Measurements from ENCODE around the gene TNFRSF6B.
"Not testable (repeated sequence)": the region's sequence is repeated elsewhere in the genome, so short reads cannot be mapped to it uniquely, and the experiment has no call there.

Gene TNFRSF6B

DNA sequence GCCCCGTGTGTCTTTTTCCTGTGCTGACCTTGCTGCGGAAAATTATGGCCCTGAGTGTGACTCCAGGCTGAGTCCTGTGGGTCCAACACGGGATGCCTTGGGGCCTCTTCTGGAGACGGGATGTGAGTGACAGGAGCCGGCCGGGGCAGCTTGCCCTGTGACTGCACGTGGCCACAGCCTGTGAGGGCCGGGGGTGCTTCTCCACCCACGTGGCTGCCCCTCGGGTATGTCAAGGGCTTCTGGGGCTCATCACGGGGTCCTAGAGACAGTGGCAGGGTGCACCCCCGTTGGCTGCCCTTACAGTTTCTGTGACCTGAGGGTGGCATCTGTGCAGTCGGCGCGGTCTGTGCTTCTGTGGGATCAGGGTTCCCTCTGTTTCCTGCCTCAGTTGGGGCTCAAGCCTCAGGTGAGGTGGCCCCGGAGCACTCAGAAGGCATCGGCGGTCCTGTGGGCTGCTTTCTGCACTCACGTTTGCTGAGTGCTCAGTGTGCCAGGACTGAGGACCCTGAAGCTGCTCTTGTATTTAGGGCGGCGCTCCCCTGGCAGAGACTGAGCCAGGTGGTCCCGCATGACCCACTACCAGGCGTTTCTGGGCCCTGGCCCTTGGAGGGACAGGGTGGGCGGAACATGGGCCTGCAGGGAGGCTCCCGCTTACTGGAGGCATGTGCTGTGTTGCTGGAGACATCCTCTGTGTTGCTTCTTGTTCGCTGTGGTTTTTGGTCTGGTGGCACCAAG is 33.0 kb upstream of the TNFRSF6B start:
- no peak for DNase-seq

DNA sequence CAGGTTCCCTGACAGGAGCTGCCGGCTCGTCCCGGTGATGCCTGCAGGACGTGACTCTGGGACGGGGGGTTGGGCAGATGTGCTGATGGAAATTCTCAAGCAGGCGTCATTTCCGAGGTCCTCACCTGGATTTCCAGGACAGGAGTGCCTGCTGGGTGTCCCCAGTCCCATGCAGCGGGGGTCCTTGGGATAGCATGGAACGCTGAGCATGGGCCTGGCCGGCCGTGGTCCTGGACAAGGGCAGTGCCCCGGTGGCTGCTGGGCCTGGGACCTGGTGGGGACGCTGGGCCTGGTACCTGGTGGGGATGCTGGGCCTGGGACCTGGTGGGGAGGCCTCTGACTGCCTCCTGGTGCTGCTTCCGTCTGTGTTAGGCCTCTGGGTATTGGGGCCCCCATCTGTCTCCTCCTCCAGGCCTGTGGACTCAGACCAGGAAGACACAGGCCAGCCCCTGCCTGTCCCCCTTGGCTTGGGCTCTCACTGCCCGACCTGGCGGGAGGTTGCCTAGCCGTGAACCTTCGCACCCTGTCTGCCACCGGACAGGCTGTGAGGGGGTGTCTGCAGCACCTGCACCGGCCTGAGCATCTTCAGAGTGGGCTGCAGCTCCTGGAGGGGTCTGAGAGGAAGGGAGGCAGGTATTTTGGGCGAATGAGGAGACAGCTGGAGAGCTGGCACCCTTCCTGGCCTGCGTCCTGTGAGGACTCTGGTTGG is 32.2 kb upstream of the TNFRSF6B start:
- no peak for DNase-seq

DNA sequence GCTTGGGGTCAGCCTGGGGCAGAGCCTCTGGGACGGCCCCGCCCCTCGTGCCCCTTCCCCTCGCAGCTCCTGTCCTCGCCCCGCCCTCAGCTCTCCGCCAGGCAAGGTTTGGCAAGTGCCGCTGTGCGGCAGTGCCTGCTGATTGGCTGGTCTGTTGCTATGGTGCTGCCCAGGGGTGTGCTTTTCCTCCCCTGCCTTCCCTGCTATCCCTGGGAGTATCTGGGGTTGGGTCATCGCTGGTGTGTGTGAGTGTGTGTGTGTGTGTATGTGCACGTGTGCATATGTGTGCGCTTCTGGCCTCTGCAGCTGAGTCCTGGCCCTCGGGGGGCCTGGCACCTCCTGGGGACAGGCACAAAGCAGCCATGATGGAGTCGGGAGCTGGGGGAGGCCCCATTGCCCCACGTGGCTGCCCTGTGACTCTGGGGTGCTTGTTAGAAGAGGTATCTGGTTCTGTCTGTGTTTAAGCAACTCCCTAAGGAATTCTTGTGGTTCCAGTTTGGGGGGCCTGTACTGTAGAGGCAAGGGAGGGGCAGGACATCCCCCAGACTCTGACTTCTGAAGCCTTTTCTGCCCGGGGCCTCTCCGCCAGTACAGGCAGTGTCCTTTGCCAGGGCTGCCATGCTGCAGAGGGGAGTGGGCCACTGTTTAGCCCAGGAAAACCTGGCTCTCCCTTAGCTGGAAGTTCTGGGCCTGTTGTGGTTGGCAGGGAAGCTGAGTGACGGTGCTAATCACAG is 31.4 kb upstream of the TNFRSF6B start:
- DNase-seq: no peak

DNA sequence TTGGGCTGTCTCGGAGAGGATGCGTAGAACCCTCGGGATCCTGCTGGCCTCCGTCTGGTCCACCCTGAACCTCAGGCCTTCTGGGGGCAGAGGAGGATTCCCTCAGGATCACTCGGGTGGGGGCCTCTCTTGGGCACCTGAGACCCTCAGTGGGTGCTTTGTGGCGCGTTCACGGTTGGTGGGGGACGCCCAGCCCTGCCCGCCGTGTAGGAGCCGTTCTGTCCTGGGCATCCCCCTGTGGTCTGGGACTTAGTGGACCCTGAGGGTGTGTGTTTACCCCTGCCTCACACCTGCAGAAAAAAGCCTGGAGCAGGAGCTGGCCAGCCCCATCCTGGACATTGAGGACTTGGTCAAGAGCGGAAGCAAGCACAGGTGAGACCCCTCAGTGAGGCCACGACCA is 30.7 kb upstream of the TNFRSF6B start:
- DNase-seq: no peak

DNA sequence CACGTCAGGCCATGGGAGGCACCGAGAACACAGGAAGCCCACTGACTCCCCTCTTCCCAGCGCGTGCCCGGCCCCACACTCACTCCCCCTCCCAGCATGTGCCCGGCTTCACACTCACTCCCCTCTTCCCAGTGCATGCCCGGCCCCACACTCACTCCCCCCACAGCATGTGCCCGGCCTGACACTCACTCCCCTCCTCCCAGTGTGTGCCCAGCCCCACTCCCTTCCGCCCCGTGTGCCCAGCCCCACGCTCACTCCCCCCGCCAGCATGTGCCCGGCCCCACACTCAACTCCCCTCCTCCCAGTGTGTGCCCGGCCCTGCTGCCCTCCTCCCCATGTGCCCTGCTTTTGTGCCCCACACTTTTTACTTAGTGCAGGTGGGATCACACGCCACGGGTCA is 28.6 kb upstream of the TNFRSF6B start:
- no peak for DNase-seq

DNA sequence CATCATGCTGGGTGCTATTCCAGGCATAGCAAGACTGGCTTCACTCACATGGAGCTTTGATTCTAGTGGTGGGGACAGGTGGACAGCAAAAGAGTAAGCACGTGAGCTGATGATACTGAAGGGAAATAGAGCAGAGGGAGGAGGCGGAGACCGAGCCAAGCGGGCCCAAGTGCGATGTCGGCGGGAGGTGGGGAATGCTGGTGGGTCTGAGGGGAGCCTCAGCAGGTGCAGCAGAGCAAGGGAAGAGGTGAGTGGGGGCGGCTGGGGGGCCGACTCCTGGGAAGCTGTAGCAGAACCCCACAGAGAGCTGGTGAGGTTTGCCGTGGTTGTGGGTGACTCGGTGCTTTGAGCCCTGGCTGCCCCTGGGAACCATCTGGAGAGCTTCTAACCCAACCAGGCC is 28.1 kb upstream of the TNFRSF6B start:
- no peak for DNase-seq

DNA sequence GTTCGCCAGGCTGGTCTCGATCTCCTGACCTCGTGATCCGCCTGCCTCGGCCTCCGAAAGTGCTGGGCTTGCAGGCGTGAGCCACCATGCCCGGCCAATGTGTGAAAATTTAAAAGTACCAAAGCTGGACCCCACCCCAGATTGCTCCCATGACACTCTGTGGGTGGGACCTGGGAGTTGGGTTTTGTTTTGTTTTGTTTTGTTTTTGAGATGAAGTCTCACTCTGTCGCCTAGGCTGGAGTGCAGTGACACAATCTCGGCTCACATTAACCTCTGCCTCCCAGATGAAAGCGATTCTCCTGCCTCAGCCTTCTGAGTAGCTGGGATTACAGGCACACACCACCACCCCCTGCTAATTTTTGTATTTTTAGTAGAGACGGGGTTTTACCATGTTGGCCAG is 24.8 kb upstream of the TNFRSF6B start:
- DNase-seq: not testable (repeated sequence)

DNA sequence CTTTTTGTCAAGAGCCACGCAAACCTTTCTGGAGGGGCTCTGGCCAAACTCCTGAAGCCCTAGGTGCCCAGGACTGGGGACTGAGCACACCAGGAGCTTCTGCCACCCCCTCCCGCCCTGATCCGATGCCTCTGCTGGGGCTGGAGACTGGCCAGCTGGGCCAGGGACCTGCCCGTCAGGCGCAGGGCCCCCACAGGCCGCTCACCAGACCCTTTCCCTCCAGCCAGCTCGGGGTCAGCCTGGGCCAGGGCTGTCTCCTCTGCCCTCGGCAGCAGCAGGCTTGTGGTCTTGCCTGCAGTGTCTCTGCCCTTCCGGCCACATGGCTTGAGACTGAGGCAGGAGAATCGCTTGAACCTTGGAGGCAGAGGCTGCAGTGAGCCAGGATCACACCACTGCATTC is 23.8 kb upstream of the TNFRSF6B start:
- DNase-seq: no peak

DNA sequence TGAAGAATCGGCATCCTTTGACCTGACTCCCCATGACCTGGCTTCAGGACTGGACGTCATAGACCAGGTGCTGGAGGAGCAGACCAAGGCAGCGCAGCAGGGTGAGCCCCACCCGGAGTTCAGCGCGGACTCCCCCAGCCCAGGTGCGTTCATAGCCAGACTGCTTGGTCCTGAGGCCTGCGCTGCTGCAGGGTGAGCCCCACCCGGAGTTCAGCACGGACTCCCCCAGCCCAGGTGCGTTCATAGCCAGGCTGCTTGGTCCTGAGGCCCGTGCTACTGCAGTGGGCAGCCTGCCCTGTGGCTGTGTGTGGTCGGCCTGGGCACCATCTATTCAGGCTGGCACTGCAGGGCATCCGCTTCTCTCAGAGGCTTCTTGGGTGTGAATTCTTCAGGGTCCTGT is 22.5 kb upstream of the TNFRSF6B start:
- DNase-seq: no peak

DNA sequence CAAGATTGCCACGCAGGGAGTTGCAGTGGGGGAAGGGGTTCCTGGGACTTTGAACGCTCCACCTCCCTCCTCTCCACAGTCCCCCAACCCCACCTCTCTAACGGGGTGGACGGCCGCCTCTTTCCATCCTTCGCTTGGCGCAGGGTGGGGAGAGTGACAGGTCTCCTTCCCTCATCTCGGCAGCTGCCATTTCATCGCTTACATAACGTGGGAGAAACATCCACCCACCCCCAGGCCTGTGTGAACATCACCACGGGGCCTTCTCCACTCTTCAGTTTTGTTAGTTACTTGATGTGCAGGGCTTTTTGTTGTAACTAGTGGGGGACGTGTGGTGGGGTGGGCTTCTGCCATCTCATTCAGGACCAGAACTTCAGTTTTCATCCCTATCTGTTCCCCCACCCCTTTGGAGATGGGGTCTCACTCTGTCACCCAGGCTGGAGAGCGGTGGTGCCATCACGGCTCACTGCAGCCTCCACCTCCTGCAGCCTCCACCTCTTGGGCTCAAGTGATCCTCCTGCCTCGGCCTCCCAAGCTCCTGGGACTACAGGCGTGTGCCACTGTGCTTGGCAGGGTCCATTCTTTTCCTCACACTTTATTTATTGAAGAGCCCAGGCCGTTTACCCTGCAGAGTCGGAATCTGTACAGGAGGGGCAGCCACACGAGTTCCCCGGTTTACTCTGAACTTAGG is 20.6 kb upstream of the TNFRSF6B start:
- no peak for DNase-seq

DNA sequence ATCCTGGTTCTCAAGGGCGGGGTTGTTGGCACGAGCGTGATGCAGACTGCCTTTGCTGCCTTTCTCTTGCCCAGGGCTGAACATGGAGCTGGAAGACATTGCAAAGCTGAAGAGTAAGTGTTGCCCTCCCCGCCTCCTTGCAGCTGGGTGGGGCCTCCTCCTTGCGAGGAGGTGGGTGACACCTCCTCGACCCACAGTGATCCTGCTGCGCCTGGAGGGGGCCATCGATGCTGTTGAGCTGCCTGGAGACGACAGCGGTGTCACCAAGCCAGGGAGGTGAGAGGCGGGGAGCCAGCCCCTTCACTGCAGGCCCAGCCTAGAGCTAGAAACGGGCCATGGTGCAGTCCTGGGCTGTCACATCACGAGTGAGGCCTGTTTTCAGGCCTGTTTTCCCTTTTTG is 18.4 kb upstream of the TNFRSF6B start:
- no peak for DNase-seq

DNA sequence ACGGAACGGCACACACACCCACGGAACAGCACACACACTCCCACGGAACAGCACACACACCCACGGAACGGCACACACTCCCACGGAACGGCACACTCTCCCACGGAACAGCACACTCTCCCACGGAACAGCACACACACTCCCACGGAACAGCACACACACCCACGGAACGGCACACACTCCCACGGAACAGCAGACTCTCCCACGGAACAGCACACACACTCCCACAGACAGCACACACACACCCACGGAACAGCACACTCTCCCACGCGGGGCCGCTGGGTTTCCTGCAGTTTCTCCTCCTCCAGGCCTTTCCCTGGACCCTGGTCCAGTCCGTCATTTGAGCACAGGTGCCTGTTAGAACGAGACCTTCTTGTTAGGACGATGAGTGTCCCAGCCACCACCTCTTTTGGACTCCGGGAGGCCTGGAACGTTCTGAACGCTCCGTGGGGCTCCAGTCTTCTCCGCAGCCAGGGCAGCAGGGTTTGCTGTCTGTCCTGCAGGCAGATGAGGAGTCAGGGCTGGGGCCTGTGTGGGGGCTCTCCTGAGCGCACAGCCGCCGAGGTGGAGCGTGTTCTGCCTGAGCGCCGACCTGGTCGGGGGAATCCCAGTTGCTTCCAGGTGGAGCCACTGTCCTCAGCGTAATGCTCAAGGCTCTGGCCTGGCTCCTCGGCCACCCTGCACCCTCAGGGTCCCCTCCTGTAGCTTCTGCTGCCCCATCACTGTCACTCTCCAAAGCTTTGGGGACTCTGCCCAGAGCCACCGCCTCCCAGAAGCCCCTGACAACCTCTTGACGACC is 17.6 kb upstream of the TNFRSF6B start:
- no peak for DNase-seq

DNA sequence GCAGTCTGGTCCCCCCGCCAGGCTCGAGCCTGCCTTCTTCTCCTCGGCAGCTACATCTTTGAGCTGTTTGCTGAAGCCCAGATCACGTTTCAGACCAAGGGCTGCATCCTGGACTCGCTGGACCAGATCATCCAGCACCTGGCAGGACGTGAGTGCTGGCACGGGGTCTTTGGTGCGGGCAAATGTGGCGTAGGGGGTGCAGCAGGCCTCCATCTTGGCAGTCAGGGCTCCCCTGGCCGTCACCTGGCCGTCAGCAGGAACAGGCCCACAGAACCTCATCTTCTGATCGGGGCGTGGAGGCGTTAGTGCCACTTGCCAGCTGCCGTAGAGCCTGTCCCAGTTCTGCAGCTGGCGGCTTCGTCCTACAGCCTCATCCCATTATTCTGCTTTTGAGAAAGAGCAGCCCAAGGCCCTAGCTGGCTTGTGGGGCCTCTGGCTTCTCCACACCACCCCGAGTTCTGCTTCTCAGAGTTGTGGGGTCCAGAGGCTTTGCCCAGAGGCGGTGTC is 16.6 kb upstream of the TNFRSF6B start:
- DNase-seq: no peak

DNA sequence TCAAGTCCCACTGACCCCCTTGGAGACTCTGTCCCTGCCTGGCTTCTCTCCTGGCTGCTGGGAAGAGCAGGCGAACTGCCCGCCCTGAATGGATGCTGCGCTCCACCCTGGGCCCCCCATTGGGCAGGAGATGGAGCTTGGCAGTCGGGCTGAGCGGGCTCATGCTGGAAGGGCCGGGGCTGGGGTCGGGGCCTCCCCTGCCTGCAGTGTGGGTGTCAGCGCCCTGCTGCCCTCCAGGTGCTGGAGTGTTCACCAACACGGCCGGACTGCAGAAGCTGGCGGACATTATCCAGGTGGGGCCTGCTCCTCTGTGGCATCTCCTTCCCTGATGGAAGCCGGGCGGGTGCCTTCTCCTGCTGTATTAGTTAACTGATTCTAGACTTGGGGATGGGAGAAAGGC is 16.0 kb upstream of the TNFRSF6B start:
- DNase-seq: no peak

DNA sequence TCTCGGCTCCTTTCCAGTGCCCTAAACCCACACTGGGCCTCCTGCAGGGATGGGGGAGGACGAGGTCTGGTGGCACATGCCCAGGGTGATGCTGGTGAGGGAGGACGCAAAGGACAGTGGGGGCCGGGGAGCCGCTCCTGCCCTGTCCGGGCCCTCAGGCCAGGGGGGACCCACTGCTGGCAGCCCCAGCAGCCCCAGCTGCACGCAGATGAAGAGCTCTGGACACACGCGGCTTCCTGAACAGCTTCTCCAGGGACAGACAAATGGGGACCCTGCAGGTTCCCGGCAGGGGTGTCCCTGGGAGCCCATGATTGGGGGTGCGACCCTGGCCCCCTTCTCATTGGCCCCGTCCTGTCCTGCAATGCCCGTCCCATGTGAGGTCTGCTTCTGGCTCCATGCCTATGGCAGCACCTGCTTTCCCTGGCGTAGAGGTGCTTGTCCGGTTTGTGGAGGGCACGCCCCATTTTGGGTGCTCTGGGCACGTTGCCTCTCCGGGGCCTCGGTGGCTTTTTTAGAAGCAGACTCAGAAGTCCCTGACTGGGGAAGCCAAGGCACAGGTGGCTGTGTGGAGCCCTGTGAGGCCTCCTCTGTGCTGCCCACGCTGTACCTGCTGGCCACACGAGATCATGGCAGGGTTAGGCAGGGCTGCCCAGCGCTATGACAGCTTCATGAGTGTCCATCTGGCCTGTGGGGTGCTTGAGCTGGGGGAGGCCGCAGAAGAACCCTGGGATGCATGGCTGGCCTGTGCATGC is 15.4 kb upstream of the TNFRSF6B start:
- DNase-seq: no peak

DNA sequence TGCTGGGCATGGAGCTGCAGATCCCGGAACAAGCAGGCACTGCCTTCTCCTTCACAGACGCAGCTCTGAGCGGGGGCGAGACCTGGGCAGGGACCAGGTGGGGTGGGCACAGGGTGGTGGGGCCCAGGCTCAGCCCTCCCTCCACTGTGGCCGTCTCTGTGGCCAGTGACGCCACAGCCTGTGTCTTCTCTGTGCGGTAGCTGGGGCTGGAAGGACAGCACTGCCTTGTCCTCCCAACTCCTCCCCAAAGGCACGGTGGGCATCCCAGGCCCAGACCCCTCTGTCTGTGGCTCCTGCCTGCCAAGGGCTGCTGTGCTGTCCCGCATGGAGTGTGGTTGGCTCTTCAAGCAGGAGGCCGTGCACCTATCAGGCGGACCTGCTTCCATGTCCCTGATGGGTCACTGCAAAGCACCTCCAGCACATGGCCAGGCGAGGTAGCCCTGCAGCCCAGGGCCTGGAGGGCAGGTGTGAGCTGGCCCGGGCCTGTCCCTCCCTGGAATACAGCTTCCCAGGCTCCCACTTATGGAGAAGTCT is 14.8 kb upstream of the TNFRSF6B start:
- DNase-seq: no peak

DNA sequence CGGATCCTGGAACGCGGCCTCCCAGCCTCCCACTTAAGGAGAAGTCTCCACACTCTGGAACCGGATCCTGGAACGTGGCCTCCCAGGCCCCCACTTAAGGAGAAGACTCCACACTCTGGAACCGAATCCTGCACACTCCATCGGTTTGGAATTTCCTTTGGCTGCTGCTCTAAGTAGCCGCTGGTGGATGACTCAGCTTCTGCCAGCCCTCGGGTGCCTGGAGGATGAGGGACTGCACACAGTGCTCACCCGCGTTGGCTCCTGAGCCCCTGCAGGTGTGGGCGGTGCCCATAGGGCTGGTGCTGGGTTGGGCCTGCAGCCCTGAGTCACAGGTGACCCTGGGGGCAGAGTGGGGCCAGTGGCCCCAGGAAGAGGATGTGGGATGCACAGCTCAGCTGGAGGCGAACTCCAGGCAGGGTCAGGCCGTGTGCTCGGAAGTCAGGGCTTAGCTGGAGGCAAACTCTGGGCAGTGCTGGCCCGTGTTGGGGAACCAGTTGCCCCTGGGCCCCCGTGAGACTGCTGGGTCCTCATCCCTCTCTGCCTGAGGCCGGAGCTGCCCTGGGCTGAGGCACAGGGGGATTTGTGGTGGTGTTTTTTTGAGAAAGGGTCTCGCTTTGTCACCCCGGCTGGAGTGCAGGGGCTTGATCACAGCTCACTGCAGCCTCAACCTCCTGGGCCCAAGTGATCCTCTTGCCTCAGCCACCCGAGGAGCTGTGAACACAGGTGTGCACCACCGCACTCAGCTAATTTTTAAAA is 13.9 kb upstream of the TNFRSF6B start:
- DNase-seq: no peak

DNA sequence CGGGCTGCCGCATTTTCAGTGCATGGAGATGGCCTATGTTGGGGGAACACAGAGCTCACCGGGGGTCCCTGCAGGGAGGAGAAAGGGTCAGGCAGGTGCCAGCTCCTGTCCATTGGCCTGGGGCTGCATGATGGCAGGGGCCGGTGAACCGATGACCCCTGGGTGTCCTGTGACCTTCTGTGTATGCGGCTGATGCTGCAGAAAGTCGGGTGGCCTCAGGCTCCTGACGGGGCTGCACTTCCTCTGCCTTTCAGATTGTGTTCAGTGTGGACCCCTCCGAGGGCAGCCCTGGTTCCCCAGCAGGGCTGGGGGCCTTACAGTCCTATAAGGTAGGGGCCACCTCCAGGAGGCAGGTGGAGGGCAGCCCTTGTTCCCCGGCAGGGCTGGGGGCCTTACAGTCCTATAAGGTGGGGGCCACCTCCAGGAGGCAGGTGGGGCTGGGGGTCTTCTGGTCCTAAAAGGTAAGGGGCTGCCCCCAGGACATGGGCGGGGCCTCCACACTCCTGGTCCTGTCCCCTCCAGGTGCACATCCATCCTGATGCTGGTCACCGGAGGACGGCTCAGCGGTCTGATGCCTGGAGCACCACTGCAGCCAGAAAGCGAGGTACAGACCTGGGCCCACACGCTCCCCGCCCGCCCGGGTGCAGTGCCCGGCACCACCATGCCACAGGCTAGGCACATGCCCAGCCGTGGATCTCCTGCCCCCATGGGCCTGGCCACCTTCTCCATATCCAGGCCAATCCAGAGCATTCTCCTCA is 11.0 kb upstream of the TNFRSF6B start:
- DNase-seq: no peak

DNA sequence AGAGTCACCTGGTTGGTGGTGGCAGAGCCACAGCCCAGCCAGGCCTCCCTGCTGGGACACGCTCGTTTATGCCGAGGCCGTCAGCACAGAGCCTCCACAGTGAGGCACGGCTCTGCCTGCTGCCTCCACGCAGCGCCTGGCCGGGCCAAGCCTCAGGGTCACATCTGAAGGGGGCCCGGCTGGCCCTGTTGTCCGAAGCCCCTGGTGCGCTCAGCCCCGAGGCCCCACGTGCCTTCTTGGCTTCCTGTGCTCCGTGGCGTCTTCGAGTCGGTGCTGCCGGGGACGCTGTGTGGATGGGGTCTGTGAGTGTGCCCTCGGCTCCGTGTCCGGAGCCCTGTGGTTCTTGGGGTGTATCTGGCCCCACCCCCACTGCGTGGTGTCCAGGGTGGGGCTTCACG is 10.4 kb upstream of the TNFRSF6B start:
- DNase-seq: no peak
